HG03575 (cell line): ENCODE data around the gene ACY1.

Source experiments
- ATAC-seq: cut with Tn5 transposase; IDR thresholded peaks from one replicate; pipeline ENCODE4 v1.9.1; 2021; ENCODE audit not compliant: unreplicated experiment, insufficient number of reproducible peaks, low FRiP score; ENCODE audit errors: extremely low read depth

ACY1 gene

GRCh38 chr3:52034651-52035050, 51.3 kb downstream of the ACY1 start:
- ATAC-seq = no peak

GRCh38 chr3:52036222-52036694, 52.9 kb downstream of the ACY1 start:
- no peak for ATAC-seq

- no peak for ATAC-seq
Measured at GRCh38 chr3:52036829-52037228, 53.5 kb downstream of the ACY1 start.

- no peak for ATAC-seq
Measured at GRCh38 chr3:52037291-52037690, 54.0 kb downstream of the ACY1 start.

GRCh38 chr3:52038227-52038626, 54.9 kb downstream of the ACY1 start:
- ATAC-seq = no peak
